PC-9 (cell line): ENCODE results near the gene E2F1.

Experiments
- CTCF ChIP-seq: fragments of 200-600 bp; sonication (generic); conservative IDR thresholded peaks from 2 replicates; pipeline ENCODE4 v1.6.1; 2017; ENCODE audit warnings: mixed run types, antibody characterized with exemption, mild to moderate bottlenecking, moderate library complexity
- EZH2 ChIP-seq: fragments of 200-600 bp; sonication (generic); IDR thresholded peaks from 2 replicates; pipeline ENCODE4 v1.8.0; 2017; ENCODE audit warnings: antibody characterized with exemption, low read depth

- no peak for TF ChIP-seq CTCF
- TF ChIP-seq EZH2 = no peak
Observed at GRCh38 chr20:33710681-33711445, 24.7 kb upstream of the E2F1 start.
